NCI-H1417 treated with DMSO at 0.1 percent for 48 hours (cell line): ENCODE results near the gene SLC22A4.

Experiments
- DNase-seq: peaks from one replicate; lab custom pipeline; 2025; lab: John Stamatoyannopoulos, UW

The SLC22A4 gene

GRCh38 chr5:132376694-132377641, 82.8 kb downstream of the SLC22A4 start:
- DNase-seq, result no peak

GRCh38 chr5:132377738-132378137, 83.5 kb downstream of the SLC22A4 start:
- DNase-seq, result no peak

GRCh38 chr5:132378580-132378979, 84.4 kb downstream of the SLC22A4 start:
- DNase-seq, result no peak

- DNase-seq, result no peak
Measured at GRCh38 chr5:132380047-132380446, 85.9 kb downstream of the SLC22A4 start.

- no peak for DNase-seq
Measured at GRCh38 chr5:132380741-132381140, 86.5 kb downstream of the SLC22A4 start.

GRCh38 chr5:132381614-132382013, 87.4 kb downstream of the SLC22A4 start:
- DNase-seq, result no peak

GRCh38 chr5:132383261-132383660, 89.1 kb downstream of the SLC22A4 start:
- no peak for DNase-seq

- no peak for DNase-seq
Measured at GRCh38 chr5:132383984-132384383, 89.8 kb downstream of the SLC22A4 start.

- DNase-seq, result no peak
Measured at GRCh38 chr5:132384506-132385050, 90.4 kb downstream of the SLC22A4 start.

GRCh38 chr5:132385326-132386105, 91.3 kb downstream of the SLC22A4 start:
- DNase-seq, result no peak

GRCh38 chr5:132386644-132387286, 92.6 kb downstream of the SLC22A4 start:
- DNase-seq, result no peak

- no peak for DNase-seq
Measured at GRCh38 chr5:132387640-132388117, 93.5 kb downstream of the SLC22A4 start.

- no peak for DNase-seq
Measured at GRCh38 chr5:132388244-132389050, 94.3 kb downstream of the SLC22A4 start.

GRCh38 chr5:132389051-132389331, 94.8 kb downstream of the SLC22A4 start:
- DNase-seq, result no peak

- DNase-seq, result no peak
Measured at GRCh38 chr5:132389585-132390286, 95.5 kb downstream of the SLC22A4 start.

- DNase-seq, result no peak
Measured at GRCh38 chr5:132391247-132391646, 97.1 kb downstream of the SLC22A4 start.

- DNase-seq, result no peak
Measured at GRCh38 chr5:132391870-132392269, 97.7 kb downstream of the SLC22A4 start.

- no peak for DNase-seq
Measured at GRCh38 chr5:132392411-132392810, 98.2 kb downstream of the SLC22A4 start.

- no peak for DNase-seq
Measured at GRCh38 chr5:132392978-132393825, 99.0 kb downstream of the SLC22A4 start.
